HG03064 (cell line): ENCODE measurements around the gene CCDC33.

Experiments
- ATAC-seq: cut with Tn5 transposase; IDR thresholded peaks from one replicate; pipeline ENCODE4 v1.9.1; 2021; ENCODE audit warnings: low read depth; ENCODE audit not compliant: unreplicated experiment

Gene CCDC33

GRCh38 chr15:74253211-74253921 is 17.2 kb downstream of the CCDC33 start:
- ATAC-seq: no peak

- ATAC-seq: no peak
Measured at GRCh38 chr15:74257105-74257504, 21.0 kb downstream of the CCDC33 start.

GRCh38 chr15:74257623-74258022 is 21.5 kb downstream of the CCDC33 start:
- no peak for ATAC-seq

- ATAC-seq: no peak
Measured at GRCh38 chr15:74258456-74259291, 22.5 kb downstream of the CCDC33 start.

GRCh38 chr15:74259292-74259648 is 23.1 kb downstream of the CCDC33 start:
- no peak for ATAC-seq

GRCh38 chr15:74259821-74260607 is 23.9 kb downstream of the CCDC33 start:
- no peak for ATAC-seq

GRCh38 chr15:74261041-74261440 is 24.9 kb downstream of the CCDC33 start:
- no peak for ATAC-seq

GRCh38 chr15:74261685-74262084 is 25.6 kb downstream of the CCDC33 start:
- ATAC-seq: no peak

GRCh38 chr15:74262151-74262550 is 26.0 kb downstream of the CCDC33 start:
- no peak for ATAC-seq

GRCh38 chr15:74262625-74263024 is 26.5 kb downstream of the CCDC33 start:
- ATAC-seq: no peak

GRCh38 chr15:74263466-74263865 is 27.3 kb downstream of the CCDC33 start:
- no peak for ATAC-seq

GRCh38 chr15:74264081-74264501 is 28.0 kb downstream of the CCDC33 start:
- no peak for ATAC-seq

GRCh38 chr15:74265046-74265639 is 29.0 kb downstream of the CCDC33 start:
- no peak for ATAC-seq

- ATAC-seq: no peak
Measured at GRCh38 chr15:74268020-74268419, 31.9 kb downstream of the CCDC33 start.

- ATAC-seq: no peak
Measured at GRCh38 chr15:74269362-74270035, 33.4 kb downstream of the CCDC33 start.

- ATAC-seq: no peak
Measured at GRCh38 chr15:74270155-74270554, 34.0 kb downstream of the CCDC33 start.

GRCh38 chr15:74270854-74271520 is 34.9 kb downstream of the CCDC33 start:
- ATAC-seq: no peak

- ATAC-seq: no peak
Measured at GRCh38 chr15:74272812-74273211, 36.7 kb downstream of the CCDC33 start.

GRCh38 chr15:74274470-74275038 is 38.4 kb downstream of the CCDC33 start:
- no peak for ATAC-seq
